Body of pancreas (tissue), 4 donors: ENCODE data around the gene YES1.

Experiments
- CTCF ChIP-seq, 7 experiments: fragments of 450-650 bp in 4 of 7; fragments of 200-600 bp in 3 of 7; sonication (generic) in 3 of 7; IDR thresholded peaks; one replicate each; pipeline ENCODE4 v1.5.1; 2016 to 2019; ENCODE audit warnings: antibody characterized with exemption in 7 of 7
- POLR2A ChIP-seq, 3 donors: fragments of 450-650 bp; IDR thresholded peaks; one replicate each; pipeline ENCODE4 v1.6.1; 2016; ENCODE audit warnings: antibody characterized with exemption in 3 of 3, mild to moderate bottlenecking in 2 of 3

GRCh38 chr18:676736-677135 is 135.3 kb downstream of the YES1 start:
- TF ChIP-seq CTCF (IDR thresholded peaks at IDR 0.05) (no peak), POLR2A (IDR thresholded peaks at IDR 0.05) (no peak)
